GM19438 (cell line): ENCODE measurements around the gene C4orf17.

Source experiments
- ATAC-seq: cut with Tn5 transposase; IDR thresholded peaks from one replicate; pipeline ENCODE4 v1.9.1; 2021; ENCODE audit warnings: low read depth; ENCODE audit not compliant: unreplicated experiment

C4orf17 gene

GRCh38 chr4:99536271-99536670 lies 25.4 kb downstream of the C4orf17 start:
- no peak for ATAC-seq

GRCh38 chr4:99536848-99537247 lies 26.0 kb downstream of the C4orf17 start:
- ATAC-seq, result no peak

- no peak for ATAC-seq
These were observed 26.9 kb downstream of the C4orf17 start for GRCh38 chr4:99537674-99538073.

GRCh38 chr4:99540277-99540939 lies 29.6 kb downstream of the C4orf17 start:
- no peak for ATAC-seq

- ATAC-seq, result no peak
These were observed 42.1 kb downstream of the C4orf17 start for GRCh38 chr4:99552872-99553271.

GRCh38 chr4:99563310-99564186 lies 52.7 kb downstream of the C4orf17 start, which contains the start of gene TRMT10A:
TRMT10A (minus strand) TSS chr4:99564039; CDS start chr4:99559338, 4,701 bp downstream.
- peak; percentile 96 for ATAC-seq

- no peak for ATAC-seq
These were observed 54.1 kb downstream of the C4orf17 start for GRCh38 chr4:99564921-99565320.

GRCh38 chr4:99571883-99572282 lies 61.1 kb downstream of the C4orf17 start:
- ATAC-seq, result no peak

GRCh38 chr4:99572527-99573240 lies 61.9 kb downstream of the C4orf17 start:
- ATAC-seq, result no peak

- ATAC-seq, result no peak
These were observed 63.0 kb downstream of the C4orf17 start for GRCh38 chr4:99573735-99574368.

GRCh38 chr4:99574530-99575324 lies 63.9 kb downstream of the C4orf17 start, which contains the start of gene MTTP:
MTTP (plus strand) TSS chr4:99574824; CDS start chr4:99574910, 86 bp downstream.
- ATAC-seq, result peak; percentile 79

GRCh38 chr4:99578714-99579113 lies 67.9 kb downstream of the C4orf17 start:
- ATAC-seq, result no peak

GRCh38 chr4:99585516-99585915 lies 74.7 kb downstream of the C4orf17 start:
- no peak for ATAC-seq

- ATAC-seq, result no peak
These were observed 75.5 kb downstream of the C4orf17 start for GRCh38 chr4:99586322-99586721.

- no peak for ATAC-seq
These were observed 76.0 kb downstream of the C4orf17 start for GRCh38 chr4:99586797-99587196.

- ATAC-seq, result no peak
These were observed 76.5 kb downstream of the C4orf17 start for GRCh38 chr4:99587309-99587708.

- no peak for ATAC-seq
These were observed 77.0 kb downstream of the C4orf17 start for GRCh38 chr4:99587803-99588202.

- no peak for ATAC-seq
These were observed 80.9 kb downstream of the C4orf17 start for GRCh38 chr4:99591757-99592156.
